SHP77 treated with DMSO at 0.1 percent for 48 hours (cell line): ENCODE measurements around the gene SLC25A28.
A peak's percentile ranks its signal among the peaks of the same experiment; 100 is the strongest.
"Not testable (repeated sequence)": the region's sequence is repeated elsewhere in the genome, so short reads cannot be mapped to it uniquely, and the experiment has no call there.

Experiments
- DNase-seq: peaks from one replicate; lab custom pipeline; 2025; lab: John Stamatoyannopoulos, UW

The SLC25A28 gene

DNA sequence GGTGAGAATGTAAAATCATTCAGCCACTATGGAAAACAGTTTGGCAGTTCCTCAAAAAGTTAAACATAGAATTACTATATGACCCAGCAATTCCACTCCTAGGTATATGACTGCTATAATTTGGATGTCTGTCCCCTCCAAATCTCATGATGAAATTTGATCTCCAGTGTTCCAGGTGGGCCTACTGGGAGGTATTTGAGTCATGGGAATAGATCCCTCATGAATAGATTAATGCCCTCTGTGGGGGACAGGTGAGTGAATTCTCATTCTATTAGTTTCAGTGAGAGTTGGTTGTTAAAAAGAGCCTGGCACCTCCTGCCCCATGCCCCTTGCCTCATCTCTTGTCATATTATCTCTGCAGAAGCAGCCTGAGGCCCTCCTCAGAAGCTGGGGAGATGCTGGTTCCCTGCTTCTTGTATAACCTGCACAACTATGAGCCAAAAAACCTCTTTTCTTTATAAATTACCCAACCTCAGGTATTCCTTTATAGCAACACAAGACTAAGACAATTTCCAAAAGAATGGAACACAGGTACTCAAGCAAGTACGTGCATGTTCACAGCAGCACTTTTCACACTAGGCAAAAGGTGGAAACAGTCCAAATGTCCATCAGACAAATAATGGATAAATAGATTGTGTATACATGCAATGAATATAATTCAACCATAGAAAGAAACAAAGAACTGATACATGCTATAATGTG is 8.8 kb upstream of the SLC25A28 start:
- DNase-seq = no peak

DNA sequence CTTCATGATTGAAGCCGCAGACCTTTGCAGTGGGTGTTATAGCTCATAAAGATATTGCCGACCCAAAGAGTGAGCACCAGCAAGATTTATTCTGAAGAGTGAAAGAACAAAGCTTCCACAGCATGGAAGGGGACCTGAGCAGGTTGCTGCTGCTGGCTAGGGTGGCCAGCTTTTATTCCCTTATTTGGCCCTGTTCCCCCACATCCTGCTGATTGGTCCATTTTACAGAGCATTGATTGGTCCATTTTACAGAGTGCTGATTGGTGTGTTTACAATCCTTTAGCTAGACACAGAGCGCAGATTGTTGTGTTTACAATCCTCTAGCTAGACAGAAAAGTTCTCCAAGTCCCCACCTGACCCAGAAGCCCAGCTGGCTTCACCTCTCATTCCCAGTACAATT is 4.9 kb upstream of the SLC25A28 start:
- DNase-seq = not testable (repeated sequence)

DNA sequence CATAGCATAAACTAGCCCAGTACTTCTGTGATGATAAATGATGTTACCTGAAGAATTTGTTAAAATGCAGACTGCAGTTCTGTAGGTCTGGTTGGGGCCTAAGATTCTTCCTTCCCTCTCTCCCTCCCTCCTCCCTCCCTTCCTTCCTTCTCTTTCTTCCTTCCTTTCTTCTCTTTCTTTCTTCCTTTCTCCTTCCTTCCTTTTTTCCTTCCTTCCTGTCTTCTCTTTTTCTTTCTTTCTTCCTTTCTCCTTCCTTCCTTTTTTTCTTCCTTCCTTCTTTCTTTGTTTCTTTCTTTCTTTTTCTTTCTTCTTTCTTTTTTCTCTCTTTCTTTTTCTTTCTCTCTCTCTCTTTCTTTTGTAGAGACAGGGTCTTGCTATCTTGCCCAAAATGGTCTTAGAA is 3.7 kb upstream of the SLC25A28 start:
- DNase-seq = no peak

DNA sequence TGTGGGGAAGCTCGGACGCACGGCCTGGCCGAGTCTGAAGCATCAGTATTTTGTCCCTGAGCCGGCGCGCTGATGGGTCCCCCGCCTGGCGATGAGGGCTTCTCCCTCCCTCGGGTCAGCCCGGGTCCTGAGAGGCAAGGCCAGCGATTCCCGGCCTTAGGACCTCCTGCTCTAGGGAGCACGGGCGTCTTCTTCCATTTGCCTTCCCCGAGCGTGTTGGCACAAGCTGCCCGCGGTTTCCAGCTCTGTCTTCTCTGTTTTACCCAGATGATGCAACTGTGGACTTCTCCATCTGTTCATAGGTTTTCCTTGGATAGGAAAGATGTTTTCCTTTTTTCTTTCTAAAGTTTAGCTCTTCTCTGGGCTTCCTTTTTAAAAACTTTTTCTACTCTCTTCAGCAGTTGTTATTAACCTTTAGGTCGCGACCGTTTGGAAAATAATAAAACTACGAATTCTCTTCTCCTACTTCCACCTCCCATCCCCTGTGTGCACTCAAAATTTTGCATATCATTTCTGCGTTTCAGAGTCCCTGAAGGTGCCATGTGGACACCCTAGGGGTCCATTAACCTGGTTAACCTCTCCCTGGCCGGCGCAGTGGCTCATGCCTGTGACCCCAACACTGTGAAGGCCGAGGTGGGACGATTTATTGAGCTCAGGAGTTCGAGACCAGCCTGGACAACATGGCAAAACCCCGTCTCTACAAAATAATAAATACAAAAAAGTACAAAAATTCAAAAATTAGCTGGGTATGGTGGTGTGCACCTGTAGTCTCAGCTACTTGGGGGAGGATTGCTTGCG is 1.4 kb upstream of the SLC25A28 start:
- peak; percentile 33 for DNase-seq

DNA sequence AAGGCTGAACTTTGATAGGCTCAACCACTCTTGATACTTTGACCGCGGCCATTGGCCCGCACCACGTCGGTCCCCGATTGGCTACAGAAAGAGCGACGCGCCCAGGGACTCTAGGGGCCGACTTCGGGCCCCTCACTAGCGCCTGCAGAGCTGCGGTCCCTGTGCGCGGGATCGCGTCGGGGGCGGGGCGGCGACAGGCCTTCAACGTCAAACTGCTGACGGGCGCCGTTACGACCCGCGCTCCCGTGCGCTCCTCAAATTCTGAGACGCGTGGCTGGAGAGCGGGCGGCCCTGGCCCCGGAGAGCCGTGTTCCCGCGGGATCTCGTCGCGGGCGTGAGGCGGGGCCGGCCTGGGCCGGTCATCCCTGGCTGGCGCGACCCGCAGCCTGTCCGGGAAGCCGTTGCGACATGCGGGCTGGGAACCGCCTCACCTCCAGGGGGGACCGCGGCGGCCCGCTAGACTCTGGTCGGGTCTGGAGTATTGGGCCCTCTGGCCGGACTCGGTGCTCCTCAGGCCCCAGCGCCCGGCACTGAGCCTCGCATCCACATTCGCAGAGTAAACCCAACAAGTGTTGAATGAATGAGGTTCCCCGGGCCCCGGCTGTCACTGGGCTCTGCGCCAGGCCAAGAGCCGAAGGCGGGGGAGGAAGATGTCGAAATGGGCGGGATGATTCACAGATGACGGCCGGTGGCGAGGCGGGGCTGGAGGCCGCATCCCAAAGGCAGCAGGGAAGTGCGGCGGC is 643 bp upstream of the SLC25A28 start:
- DNase-seq = peak; percentile 64

DNA sequence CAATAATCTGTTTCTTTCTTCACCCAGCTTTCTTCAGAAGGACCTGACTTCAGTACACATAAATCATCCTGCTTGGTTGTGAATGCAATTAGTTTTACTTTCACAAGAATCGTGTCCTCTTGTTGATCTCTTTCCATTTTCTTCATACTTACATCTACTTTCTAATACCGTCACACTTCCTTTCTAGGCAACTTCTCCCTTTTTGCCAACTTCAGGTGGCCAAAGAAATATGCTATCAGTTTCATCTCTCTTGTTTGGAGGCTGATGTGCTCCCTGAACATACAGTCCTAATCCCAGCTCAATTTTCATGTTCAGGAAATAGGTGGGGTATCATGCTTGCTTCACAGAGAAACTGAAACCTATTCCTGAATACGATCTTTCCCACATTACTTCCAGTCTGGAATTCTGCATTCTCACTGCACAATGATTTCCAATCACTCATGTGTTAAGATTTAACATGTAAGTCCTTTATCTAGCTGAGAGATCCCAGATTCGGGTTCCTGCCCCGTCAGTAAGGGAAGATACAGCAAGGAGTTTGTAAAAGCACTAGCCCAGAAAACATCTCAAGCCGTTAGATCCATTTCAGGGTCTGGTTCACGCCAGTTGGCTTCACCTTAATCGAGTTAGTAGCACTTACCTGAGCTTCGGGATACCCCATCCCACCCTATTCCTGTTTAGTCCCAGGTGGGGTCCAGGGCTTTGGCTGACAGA is 994 bp downstream of the SLC25A28 start:
- DNase-seq = no peak

DNA sequence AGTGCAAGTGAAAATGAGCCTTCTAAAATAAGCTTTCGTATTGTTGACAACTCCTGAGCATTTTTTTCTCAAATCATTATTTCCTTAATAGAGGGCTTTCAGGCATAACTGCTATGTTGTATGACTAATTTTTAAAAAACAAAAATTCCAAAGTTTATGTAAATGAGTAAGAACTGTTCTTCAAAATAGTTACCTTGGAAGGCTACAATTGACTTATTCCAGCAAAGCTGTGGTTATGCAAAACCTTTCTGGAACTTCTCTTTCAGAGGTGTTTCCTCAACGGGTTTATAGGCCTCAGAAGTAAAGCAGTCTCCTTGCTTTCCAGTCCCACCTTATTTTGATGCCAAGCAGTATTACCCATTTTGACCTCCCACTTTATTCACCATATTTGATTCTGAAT is 2.5 kb downstream of the SLC25A28 start:
- no peak for DNase-seq

DNA sequence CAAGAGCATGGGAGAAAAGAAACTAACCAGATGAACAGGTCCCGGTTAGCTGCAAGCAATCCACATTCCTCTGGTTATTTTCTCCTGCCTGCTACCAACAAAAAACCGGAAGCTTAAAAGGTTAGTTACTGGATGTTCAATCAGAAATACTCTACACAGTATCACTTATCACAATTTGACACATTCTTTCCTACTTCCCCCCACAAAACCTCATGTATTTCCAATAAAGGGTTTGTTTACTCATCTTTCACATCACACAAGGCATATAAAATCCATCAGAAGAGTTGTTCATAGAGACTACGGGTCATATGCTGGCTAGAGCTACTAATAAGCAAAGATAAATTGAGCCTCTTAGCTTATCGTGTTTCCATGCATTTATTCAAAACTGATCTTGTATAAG is 4.8 kb downstream of the SLC25A28 start:
- no peak for DNase-seq

DNA sequence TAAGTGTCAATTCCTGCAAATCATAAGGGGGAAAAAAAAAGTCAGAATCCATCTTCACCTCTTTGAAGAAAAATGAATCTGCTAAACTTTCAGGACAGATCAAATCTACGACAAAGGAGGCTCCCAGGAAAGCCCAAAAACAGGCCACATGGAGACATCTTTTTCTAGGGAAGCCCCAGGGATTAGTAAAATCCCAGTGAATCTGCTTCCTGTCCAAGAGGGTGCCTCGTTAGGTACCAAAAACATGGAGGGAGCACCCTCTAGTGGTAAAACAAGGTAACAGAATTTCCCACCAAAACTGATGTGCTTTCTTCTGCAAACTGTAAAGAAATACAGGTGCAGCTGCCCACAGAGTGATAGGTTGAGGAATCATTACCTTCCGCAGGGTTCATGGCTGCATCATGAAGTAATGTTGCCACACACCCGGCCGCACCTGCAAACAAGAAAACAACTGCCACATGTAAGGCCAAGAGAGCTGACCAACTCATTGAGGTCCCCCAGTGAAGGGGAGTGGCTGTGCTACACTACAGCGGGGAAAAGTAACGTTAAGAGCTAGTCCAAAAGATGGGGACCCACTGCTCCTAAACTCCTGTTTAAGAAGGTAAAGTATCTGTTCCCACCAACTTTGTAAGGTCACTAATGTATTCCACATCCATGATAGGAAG is 7.9 kb downstream of the SLC25A28 start:
- DNase-seq = peak; percentile 18

DNA sequence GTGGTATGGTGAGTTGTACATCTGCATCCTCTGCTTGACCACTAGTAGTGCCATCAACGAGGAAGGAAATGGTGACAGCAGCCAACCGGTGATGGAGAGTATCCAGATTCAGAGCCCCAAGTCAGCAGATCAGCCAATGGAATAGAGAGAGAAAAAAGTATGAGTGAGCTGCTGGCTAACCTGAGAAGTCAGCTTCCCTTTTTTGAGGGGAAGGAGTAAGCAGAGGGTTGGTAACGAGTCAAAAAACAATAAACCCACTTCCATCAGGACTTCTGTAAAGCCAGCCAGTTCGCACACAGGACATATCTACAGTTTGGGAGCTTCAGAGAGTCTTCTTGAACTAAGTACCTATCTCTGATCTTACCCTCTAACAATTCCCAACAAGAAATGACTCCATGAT is 8.9 kb downstream of the SLC25A28 start:
- no peak for DNase-seq

DNA sequence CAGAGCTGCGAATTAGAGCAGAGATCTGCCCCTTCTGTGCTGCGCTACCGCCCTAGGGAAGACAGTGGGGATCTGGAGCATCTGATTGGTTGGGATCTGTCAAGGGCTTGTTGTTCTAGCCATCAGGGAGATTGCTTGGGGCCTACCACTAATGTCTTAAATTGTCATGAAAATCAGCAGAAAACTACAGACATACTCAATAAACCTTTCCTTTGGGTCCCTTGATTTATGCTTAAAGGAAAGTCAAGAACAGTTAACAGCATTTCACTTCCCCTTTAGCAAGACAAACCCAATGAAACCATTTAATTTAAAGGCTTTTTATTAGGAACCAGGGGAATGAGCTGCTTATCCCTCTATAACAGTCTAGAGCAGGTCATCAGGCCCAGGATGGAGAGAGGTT is 10.0 kb downstream of the SLC25A28 start:
- no peak for DNase-seq

DNA sequence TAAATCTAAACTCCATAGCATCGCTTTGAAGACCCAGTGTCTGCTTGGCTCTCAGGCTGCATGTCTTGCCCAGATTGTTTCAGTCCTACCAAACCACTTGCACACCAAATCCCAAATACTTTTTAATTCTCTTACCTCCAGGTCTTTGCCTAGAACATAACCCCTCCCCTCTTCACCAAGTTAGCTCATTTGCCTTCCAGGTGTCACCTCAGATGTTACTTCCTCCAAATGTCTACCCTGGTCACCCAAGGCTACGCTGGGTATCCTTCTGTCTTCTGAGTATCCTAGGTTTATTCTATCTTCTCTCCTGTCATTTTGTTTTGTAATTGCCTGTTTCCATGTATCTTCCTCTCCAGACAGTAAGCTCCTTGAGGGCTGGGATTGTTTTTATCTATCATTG is 11.1 kb downstream of the SLC25A28 start:
- no peak for DNase-seq

DNA sequence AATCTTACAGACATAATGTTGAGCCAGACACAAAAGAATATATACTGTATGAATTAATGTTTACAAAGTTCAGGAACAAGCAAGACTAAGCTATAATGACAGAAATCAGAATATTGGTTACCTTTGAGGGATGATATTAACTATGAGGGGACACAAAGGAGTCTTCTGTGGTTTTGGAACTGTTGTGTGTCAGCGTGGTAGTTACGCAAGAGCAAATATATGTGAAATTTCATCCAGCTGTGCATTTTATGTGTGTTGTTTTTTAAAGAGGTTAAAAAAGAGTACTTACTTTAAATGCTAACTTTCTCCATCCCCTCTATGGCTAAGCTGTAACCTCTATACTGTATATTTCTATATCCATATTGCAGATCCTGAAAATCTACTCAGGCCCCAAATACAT is 14.9 kb downstream of the SLC25A28 start:
- no peak for DNase-seq

DNA sequence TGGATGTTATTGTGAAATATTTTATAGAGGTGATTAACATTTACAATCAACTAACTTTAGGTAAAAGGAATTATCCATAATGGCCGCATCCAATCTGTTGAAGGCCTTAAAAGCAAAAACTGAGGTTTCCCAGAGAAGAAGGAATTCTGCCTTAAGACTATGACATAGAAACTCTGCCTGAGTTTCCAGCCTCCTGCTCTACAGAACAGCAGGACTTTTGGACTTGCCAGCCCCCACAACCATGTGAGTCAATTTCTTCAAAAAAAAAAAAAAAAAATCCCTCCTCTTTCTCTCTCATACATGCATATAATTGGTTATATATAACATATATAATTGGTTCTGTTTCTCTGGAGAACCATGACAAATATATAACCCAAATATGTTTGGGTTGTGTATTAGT is 15.4 kb downstream of the SLC25A28 start:
- DNase-seq = no peak

DNA sequence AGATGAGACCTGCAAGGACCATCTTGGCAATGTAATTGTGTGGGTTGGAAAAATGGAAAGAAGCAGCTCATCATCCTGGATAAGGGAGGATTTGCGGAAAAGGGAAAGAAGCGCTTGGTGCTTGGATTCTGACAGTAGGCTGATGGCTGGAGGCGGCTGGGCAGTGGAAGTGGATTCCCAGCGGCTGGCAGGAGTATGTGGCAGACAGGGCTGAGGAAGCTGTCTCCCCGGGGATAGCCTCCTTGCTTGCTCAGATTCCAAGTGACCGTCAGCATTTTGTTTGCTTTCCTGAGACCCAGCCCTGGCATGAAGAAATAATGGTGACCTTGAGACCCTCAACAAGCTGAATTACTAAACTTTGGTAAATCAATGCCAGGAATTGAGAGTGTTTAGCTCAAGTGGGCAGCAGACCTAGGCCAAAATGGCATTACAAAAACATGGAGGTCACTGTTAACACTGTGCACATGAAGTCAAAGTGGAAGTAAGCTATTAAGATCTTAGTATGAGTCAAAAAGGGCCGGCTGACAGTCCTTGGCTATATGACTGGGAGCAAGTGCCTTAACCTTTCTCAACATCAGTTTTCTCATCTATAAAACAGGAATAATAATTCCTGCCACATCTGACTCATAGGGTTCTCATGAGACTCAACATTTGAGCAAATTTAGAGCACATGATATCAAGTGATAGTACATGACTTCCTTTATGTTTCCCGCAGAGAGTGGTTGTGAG is 21.3 kb downstream of the SLC25A28 start:
- no peak for DNase-seq

DNA sequence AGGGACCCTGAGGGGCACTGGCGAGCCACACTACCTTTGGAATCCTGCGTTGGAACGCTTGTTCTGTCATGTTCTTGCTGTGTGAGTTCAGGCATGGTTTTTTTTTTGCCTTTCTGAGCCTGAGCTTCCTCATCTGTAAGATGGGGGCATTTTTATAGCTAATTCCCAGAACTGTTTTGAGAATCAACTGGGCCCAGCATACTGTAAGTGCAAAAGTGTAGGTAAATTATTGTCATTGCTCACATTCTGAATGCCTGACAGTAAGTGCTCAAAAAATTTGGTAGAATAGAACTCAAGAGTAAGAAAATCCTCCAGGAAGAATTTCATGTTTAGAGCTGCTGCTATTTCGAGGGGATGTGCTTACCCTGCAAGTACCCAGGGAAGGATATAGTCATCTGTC is 22.2 kb downstream of the SLC25A28 start:
- no peak for DNase-seq

DNA sequence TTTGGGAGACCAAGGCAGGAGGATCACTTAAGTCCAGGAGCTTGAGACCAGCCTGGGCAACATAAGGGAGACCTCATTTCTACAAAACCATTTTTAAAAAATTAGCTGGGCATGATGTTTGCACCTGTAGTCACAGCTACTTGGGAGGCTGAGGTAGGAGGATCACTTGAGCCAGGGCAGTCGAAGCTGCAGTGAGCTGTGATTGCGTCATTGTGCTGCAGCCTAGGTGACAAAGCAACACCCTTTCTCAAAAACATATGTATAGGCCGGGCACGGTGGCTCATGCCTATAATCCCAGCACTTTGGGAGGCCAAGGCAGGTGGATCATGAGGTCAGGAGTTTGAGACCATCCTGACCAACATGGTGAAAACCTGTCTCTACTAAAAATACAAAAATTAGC is 23.5 kb downstream of the SLC25A28 start:
- DNase-seq = not testable (repeated sequence)

DNA sequence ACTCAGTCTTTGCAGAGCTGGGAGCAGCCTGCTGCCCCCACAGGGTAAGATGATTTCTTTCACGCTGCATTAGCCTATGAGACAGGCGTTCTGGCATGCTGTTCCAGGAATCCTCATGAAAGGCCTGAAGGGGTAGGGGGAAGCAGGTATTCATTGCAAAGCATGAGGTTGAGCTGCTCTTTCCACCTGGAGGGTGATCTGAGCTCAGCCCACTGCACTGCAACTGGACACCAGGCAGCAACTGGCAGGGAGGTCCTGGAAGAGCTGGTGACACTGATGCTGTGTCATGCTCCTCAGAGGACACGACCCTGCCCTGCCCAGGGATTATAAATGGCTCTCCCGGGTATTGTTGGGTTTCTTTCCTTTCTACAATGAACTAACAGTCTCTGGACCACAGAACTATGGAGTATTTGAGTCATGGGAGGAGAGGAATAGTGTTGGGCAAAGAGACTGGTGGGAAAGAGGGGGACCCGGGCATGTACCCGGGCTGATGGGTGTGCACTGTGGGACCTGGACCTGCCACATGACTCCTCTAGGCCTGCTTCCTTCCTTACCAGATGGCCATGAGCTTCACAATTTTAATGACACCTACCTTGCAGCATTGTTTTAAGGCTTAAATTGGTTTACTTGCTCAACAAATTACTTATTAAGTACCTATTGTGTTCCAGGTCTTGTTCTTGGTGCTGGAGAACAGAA is 24.3 kb downstream of the SLC25A28 start:
- no peak for DNase-seq

DNA sequence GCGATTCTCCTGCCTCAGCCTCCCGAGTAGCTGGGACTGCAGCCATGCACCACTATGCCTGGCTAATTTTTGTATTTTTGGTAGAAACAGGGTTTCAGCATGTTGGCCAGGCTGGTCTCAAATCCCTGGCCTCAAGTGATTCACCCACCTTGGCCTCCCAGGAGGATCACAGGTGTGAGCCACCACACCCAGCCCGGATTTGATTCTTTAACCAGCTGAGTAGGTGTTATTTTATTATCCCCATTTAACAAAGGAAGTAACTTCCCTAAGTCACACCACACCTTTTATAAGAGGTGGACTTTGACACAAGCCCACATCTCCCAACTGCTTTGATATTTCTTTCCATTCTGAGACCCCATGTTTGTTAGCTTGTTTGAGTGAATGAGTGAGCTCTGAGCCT is 25.0 kb downstream of the SLC25A28 start:
- DNase-seq = no peak

DNA sequence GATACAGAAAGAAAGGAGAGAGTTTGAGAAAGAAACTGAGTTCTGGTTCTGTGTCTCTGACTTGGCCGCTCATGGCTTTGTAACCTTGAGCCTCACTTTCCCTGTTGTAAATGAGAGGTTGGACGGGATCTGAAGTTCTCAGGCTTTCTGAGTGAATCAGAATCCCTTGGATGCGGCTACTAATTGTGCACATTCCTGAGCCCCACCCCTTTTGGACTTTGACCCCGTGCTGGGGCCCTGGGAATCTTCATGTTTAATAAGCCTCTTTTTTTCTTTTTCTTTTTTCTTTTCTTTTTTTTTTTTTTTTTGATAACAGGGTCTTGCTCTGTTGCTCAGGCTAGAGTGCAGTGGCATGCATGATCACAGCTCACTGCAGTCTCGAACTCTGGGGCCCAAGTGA is 26.9 kb downstream of the SLC25A28 start:
- DNase-seq = no peak

DNA sequence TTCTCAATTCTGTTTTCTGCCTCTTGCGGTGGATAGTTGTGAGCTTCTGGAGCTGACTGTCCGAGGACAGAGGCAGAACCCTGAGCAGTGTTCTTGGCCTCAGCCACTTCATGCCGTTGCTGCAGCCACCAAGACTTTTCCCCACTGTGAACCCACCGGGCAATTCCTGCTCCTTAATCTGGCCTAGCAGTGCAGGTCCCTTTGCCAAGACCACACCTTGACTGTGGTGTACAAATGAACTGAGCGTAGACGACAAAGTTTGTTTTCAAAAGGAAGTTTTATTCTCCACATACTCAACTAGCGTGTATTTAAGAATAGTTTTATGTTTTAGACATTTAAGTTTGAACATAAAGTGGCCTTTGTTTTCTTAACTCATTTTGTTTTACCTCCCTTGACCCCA is 29.4 kb downstream of the SLC25A28 start:
- DNase-seq = no peak
